Hematopoietic multipotent progenitor cell treated with erythropoietin and hydrocortisone succinate and interleukin-3 and kit ligand, for 15 days (in vitro differentiated cells): Measurements from ENCODE around the gene TRIM60.
"Not testable (repeated sequence)": the region's sequence is repeated elsewhere in the genome, so short reads cannot be mapped to it uniquely, and the experiment has no call there.

Source experiments
- DNase-seq: peaks from one replicate; pipeline ENCODE4 v3.0.0-alpha.2; 2015; ENCODE audit warnings: low spot score

The TRIM60 gene

GRCh38 chr4:165053645-165054044 lies 21.8 kb downstream of the TRIM60 start, which contains the start of gene TRIM75:
TSS of gene TRIM75 (plus strand) at chr4:165053866. CDS start at chr4:165059148, 5,282 bp downstream.
- no peak for DNase-seq

GRCh38 chr4:165055601-165056000 lies 23.8 kb downstream of the TRIM60 start:
- DNase-seq, result no peak

- DNase-seq, result no peak
These were observed 26.9 kb downstream of the TRIM60 start for GRCh38 chr4:165058666-165059065.

GRCh38 chr4:165059386-165059785 lies 27.6 kb downstream of the TRIM60 start:
- no peak for DNase-seq

- DNase-seq, result no peak
These were observed 29.1 kb downstream of the TRIM60 start for GRCh38 chr4:165060938-165061337.

GRCh38 chr4:165070560-165070959 lies 38.8 kb downstream of the TRIM60 start:
- DNase-seq, result no peak

GRCh38 chr4:165073346-165073745 lies 41.5 kb downstream of the TRIM60 start:
- not testable (repeated sequence) for DNase-seq

- DNase-seq, result no peak
These were observed 45.3 kb downstream of the TRIM60 start for GRCh38 chr4:165077034-165077578.

- no peak for DNase-seq
These were observed 47.7 kb downstream of the TRIM60 start for GRCh38 chr4:165079476-165079875.

- DNase-seq, result not testable (repeated sequence)
These were observed 53.0 kb downstream of the TRIM60 start for GRCh38 chr4:165084787-165085186.

GRCh38 chr4:165085946-165086345 lies 54.1 kb downstream of the TRIM60 start:
- DNase-seq, result no peak

GRCh38 chr4:165088366-165088765 lies 56.6 kb downstream of the TRIM60 start:
- DNase-seq, result no peak
